GM23338 (cell line): Measurements from ENCODE around the gene SLC26A6. TPM values are rescaled to one million over a fixed set of nuclear protein-coding genes. Genes with fewer than 3 reads are reported as not detected.

Experiments used
- ATAC-seq: fragments of 200-7000 bp; cut with Tn5 transposase; 3 replicates; pipeline ENCODE4 v1.9.1; 2020
- DNase-seq: peaks from one replicate; pipeline ENCODE4 v3.0.0-alpha.2; 2015; ENCODE audit warnings: low spot score
- H2AFZ ChIP-seq: fragments of 200-600 bp; sonication (generic); 2 replicates; pipeline ENCODE4 v1.8.0; 2016; ENCODE audit warnings: antibody characterized with exemption, mild to moderate bottlenecking, moderate library complexity
- H3F3A ChIP-seq: fragments of 200-600 bp; sonication (generic); replicated peaks from 2 replicates; pipeline ENCODE4 v1.8.0; 2017; ENCODE audit warnings: antibody characterized with exemption, mixed run types, low read depth
- H3K27ac ChIP-seq: fragments of 200-600 bp; sonication (generic); 2 replicates; pipeline ENCODE4 v1.6.1; 2016; ENCODE audit warnings: low read depth
- H3K27me3 ChIP-seq: fragments of 200-600 bp; sonication (generic); 2 replicates; pipeline ENCODE4 v1.8.0; 2016; ENCODE audit warnings: mild to moderate bottlenecking, mixed run types, moderate library complexity; ENCODE audit not compliant: insufficient read depth
- H3K36me3 ChIP-seq: fragments of 200-600 bp; sonication (generic); 2 replicates; pipeline ENCODE4 v1.8.0; 2016; ENCODE audit warnings: mild to moderate bottlenecking; ENCODE audit not compliant: insufficient read depth
- H3K4me1 ChIP-seq: fragments of 200-600 bp; sonication (generic); 2 replicates; pipeline ENCODE4 v1.8.0; 2016; ENCODE audit warnings: mild to moderate bottlenecking, moderate library complexity; ENCODE audit not compliant: insufficient read depth
- H3K4me2 ChIP-seq: fragments of 200-600 bp; sonication (generic); 2 replicates; pipeline ENCODE4 v1.7.1; 2017; ENCODE audit warnings: mixed run types
- H3K4me3 ChIP-seq: fragments of 200-600 bp; sonication (generic); 2 replicates; pipeline ENCODE4 v1.6.1; 2016; ENCODE audit warnings: mixed run types
- H3K79me2 ChIP-seq: fragments of 200-600 bp; sonication (generic); replicated peaks from 2 replicates; pipeline ENCODE4 v1.8.0; 2017; ENCODE audit warnings: mild to moderate bottlenecking; ENCODE audit not compliant: insufficient read depth
- H3K9me2 ChIP-seq: fragments of 200-600 bp; sonication (generic); 2 replicates; pipeline ENCODE4 v1.8.0; 2017; ENCODE audit not compliant: insufficient read depth
- H4K20me1 ChIP-seq: fragments of 200-600 bp; sonication (generic); replicated peaks from 2 replicates; pipeline ENCODE4 v1.8.0; 2017; ENCODE audit warnings: mild to moderate bottlenecking; ENCODE audit not compliant: insufficient read depth
- H3K27ac Mint-ChIP-seq: 2 replicates; pipeline ENCODE4 v1.8.0; 2020; ENCODE audit warnings: inconsistent platforms, mild to moderate bottlenecking, moderate library complexity, mixed read lengths
- H3K27me3 Mint-ChIP-seq: 3 replicates; pipeline ENCODE4 v1.8.0; 2022; ENCODE audit warnings: low read depth, mild to moderate bottlenecking, moderate library complexity, mixed read lengths, inconsistent platforms; ENCODE audit not compliant: insufficient read depth, poor library complexity
- H3K36me3 Mint-ChIP-seq: 3 replicates; pipeline ENCODE4 v1.8.0; 2021; ENCODE audit warnings: low read depth, mild to moderate bottlenecking, inconsistent platforms, moderate library complexity, mixed read lengths
- H3K4me1 Mint-ChIP-seq: 3 replicates; pipeline ENCODE4 v1.8.0; 2020; ENCODE audit warnings: mild to moderate bottlenecking, inconsistent platforms, mixed read lengths
- H3K4me3 Mint-ChIP-seq: 3 replicates; pipeline ENCODE4 v1.8.0; 2021; ENCODE audit warnings: moderate library complexity, mild to moderate bottlenecking, inconsistent platforms, mixed read lengths
- H3K9me3 Mint-ChIP-seq: 3 replicates; pipeline ENCODE4 v1.8.0; 2020; ENCODE audit warnings: moderate library complexity, mild to moderate bottlenecking, inconsistent platforms, mixed read lengths
- EZH2phosphoT487 ChIP-seq: fragments of 200-600 bp; sonication (generic); IDR thresholded peaks from one replicate; pipeline ENCODE4 v1.8.1; 2018; ENCODE audit warnings: antibody characterized with exemption; ENCODE audit not compliant: unreplicated experiment
- JUNB ChIP-seq: IDR thresholded peaks from one replicate; pipeline ENCODE4 v1.6.1; 2016; ENCODE audit warnings: antibody characterized with exemption; ENCODE audit not compliant: unreplicated experiment
- POLR2AphosphoS5 ChIP-seq: IDR thresholded peaks from 2 replicates; pipeline ENCODE4 v1.6.1; 2016; ENCODE audit warnings: antibody characterized with exemption, low read depth
- ZNF114 ChIP-seq: fragments of 250-450 bp; sonication (Bioruptor Pico); IDR thresholded peaks from 2 replicates; pipeline ENCODE4 v1.5.0; 2020; ENCODE audit warnings: mild to moderate bottlenecking, moderate library complexity
- ZNF331 ChIP-seq: fragments of 250-450 bp; sonication (Bioruptor Pico); IDR thresholded peaks from 2 replicates; pipeline ENCODE4 v1.5.0; 2020; ENCODE audit warnings: low read depth, mild to moderate bottlenecking, moderate library complexity
- polyA plus RNA-seq: library from polyadenylated mRNA; unstranded; fragments of >200 nt; fragmentation: Nextera tagmentation; extraction: Ambion mirVana; gene quantifications from 2 replicates; pipeline ENCODE4 v1.2.1, GENCODE V29; 2016
- total RNA-seq: library from RNA; depleted of rRNA; stranded (reverse); fragments of >200 nt; shearing (Covaris generic); gene quantifications from 2 replicates; pipeline ENCODE4 v1.2.3, GENCODE V29; 2014
- TF ChIP-seq, protein P1 (sequence below): IDR thresholded peaks from 2 replicates; pipeline ENCODE4 v1.6.1; 2016; ENCODE audit warnings: antibody characterized with exemption
- TF ChIP-seq, protein P2 (sequence below): IDR thresholded peaks from one replicate; pipeline ENCODE4 v1.6.1; 2018; ENCODE audit warnings: antibody characterized with exemption; ENCODE audit not compliant: unreplicated experiment
- TF ChIP-seq, protein P3 (sequence below), 2 experiments: fragments of 200-600 bp in 1 of 2; sonication (generic) in 1 of 2; conservative IDR thresholded peaks; 2 replicates each; pipeline versions ENCODE4 v1.5.1 to v1.6.1; 2016 to 2017; ENCODE audit warnings: antibody characterized with exemption in 2 of 2, low read depth in 2 of 2, mild to moderate bottlenecking in 2 of 2, moderate library complexity in 1 of 2
- TF ChIP-seq, protein P4 (sequence below): fragments of 250-450 bp; sonication (Bioruptor Pico); IDR thresholded peaks from 2 replicates; pipeline ENCODE4 v1.5.0; 2020; ENCODE audit warnings: mild to moderate bottlenecking, moderate library complexity

The SLC26A6 gene
- total and polyA plus RNA-seq, 2 experiments from 2014 or later: 34.3 to 96.4 TPM

DNA sequence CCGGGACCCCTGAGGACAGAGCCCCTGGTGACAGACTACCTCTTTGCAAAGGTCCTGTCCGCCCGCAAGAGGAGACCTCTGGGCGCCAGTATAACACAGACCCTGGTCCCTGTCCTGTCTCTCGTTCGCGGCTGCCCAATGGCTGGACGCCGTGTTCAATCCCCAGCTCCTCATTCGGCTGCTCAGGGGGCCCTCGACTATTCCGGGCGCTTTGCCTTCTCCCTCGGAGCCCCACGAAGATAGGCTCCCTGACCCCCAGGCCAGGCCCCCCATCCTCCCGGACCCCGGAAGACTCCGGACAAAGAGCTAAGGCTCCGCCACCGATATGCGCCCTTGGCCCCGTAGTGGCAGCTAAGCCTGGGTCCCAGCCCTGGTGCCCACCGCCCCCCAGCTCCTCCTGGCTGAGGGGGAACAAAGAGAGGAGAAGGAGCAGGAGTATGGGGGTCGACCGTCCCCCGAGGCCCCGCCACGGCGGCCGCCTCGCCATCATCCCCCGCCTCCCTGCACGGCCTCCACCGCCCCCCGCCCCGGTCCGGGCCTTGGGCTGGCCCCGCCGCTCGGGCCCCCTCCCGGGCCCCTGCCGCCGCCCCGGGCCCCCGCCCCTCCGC lies 27.0 kb upstream of the SLC26A6 start (continued):
- TF ChIP-seq, protein P1, sequence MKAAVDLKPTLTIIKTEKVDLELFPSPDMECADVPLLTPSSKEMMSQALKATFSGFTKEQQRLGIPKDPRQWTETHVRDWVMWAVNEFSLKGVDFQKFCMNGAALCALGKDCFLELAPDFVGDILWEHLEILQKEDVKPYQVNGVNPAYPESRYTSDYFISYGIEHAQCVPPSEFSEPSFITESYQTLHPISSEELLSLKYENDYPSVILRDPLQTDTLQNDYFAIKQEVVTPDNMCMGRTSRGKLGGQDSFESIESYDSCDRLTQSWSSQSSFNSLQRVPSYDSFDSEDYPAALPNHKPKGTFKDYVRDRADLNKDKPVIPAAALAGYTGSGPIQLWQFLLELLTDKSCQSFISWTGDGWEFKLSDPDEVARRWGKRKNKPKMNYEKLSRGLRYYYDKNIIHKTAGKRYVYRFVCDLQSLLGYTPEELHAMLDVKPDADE: no peak

DNA sequence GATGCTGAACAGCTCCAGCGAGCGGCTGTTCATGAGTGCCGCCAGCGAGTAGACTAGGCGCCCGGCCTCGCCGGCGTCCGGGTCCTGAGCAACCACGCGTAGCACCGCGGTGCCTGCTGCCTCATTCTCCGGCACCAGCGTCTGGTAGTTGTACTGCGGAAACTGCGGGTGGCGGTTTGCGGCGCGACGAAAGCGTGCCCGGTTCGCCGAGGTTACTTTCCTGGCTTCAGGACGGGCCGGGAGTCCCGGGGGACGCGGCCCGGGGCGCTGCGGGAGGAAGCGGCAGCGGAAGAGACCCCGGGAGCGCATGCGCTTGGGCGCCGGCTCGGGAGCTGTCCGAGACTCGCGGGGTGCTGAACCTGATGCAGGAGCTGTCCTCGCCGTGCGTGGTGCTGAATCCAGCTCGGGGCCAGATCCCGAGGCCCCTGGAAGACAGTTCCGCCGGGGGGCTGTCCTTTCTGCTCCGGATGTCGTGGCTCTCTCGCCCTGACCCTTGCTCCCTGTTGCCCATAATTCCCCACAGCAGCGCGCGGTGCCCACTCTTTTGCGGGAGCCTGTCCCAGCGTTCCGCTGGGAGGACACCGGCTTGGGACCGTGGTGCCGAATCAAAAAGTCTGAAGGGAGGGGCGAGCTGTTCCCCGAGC lies 26.4 kb upstream of the SLC26A6 start:
- peak; percentile 2 for ATAC-seq
- H3K4me2 ChIP-seq: peak overlapping the region; percentile 95
- peaks cover 43% of the 10 kb centered on the region for H3K36me3 Mint-ChIP-seq
- no peak for TF ChIP-seq ZNF331 (CRISPR knock-in tag)
- TF ChIP-seq, protein P1: peak; percentile 52
- peak; percentile 47; the same call in 1 of the 2 replicates for TF ChIP-seq POLR2AphosphoS5
- TF ChIP-seq, protein P2, sequence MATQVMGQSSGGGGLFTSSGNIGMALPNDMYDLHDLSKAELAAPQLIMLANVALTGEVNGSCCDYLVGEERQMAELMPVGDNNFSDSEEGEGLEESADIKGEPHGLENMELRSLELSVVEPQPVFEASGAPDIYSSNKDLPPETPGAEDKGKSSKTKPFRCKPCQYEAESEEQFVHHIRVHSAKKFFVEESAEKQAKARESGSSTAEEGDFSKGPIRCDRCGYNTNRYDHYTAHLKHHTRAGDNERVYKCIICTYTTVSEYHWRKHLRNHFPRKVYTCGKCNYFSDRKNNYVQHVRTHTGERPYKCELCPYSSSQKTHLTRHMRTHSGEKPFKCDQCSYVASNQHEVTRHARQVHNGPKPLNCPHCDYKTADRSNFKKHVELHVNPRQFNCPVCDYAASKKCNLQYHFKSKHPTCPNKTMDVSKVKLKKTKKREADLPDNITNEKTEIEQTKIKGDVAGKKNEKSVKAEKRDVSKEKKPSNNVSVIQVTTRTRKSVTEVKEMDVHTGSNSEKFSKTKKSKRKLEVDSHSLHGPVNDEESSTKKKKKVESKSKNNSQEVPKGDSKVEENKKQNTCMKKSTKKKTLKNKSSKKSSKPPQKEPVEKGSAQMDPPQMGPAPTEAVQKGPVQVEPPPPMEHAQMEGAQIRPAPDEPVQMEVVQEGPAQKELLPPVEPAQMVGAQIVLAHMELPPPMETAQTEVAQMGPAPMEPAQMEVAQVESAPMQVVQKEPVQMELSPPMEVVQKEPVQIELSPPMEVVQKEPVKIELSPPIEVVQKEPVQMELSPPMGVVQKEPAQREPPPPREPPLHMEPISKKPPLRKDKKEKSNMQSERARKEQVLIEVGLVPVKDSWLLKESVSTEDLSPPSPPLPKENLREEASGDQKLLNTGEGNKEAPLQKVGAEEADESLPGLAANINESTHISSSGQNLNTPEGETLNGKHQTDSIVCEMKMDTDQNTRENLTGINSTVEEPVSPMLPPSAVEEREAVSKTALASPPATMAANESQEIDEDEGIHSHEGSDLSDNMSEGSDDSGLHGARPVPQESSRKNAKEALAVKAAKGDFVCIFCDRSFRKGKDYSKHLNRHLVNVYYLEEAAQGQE: peak; percentile 100
- TF ChIP-seq EZH2phosphoT487: no peak
- TF ChIP-seq ZNF114 (CRISPR knock-in tag): peak; percentile 92; the same call in 1 of the 2 replicates
- TF ChIP-seq JUNB: no peak
- TF ChIP-seq, protein P3, sequence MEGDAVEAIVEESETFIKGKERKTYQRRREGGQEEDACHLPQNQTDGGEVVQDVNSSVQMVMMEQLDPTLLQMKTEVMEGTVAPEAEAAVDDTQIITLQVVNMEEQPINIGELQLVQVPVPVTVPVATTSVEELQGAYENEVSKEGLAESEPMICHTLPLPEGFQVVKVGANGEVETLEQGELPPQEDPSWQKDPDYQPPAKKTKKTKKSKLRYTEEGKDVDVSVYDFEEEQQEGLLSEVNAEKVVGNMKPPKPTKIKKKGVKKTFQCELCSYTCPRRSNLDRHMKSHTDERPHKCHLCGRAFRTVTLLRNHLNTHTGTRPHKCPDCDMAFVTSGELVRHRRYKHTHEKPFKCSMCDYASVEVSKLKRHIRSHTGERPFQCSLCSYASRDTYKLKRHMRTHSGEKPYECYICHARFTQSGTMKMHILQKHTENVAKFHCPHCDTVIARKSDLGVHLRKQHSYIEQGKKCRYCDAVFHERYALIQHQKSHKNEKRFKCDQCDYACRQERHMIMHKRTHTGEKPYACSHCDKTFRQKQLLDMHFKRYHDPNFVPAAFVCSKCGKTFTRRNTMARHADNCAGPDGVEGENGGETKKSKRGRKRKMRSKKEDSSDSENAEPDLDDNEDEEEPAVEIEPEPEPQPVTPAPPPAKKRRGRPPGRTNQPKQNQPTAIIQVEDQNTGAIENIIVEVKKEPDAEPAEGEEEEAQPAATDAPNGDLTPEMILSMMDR (conservative IDR thresholded peaks at IDR 0.05; ENCODE audit: low read depth in 2 of 2): no peak
- TF ChIP-seq, protein P4, sequence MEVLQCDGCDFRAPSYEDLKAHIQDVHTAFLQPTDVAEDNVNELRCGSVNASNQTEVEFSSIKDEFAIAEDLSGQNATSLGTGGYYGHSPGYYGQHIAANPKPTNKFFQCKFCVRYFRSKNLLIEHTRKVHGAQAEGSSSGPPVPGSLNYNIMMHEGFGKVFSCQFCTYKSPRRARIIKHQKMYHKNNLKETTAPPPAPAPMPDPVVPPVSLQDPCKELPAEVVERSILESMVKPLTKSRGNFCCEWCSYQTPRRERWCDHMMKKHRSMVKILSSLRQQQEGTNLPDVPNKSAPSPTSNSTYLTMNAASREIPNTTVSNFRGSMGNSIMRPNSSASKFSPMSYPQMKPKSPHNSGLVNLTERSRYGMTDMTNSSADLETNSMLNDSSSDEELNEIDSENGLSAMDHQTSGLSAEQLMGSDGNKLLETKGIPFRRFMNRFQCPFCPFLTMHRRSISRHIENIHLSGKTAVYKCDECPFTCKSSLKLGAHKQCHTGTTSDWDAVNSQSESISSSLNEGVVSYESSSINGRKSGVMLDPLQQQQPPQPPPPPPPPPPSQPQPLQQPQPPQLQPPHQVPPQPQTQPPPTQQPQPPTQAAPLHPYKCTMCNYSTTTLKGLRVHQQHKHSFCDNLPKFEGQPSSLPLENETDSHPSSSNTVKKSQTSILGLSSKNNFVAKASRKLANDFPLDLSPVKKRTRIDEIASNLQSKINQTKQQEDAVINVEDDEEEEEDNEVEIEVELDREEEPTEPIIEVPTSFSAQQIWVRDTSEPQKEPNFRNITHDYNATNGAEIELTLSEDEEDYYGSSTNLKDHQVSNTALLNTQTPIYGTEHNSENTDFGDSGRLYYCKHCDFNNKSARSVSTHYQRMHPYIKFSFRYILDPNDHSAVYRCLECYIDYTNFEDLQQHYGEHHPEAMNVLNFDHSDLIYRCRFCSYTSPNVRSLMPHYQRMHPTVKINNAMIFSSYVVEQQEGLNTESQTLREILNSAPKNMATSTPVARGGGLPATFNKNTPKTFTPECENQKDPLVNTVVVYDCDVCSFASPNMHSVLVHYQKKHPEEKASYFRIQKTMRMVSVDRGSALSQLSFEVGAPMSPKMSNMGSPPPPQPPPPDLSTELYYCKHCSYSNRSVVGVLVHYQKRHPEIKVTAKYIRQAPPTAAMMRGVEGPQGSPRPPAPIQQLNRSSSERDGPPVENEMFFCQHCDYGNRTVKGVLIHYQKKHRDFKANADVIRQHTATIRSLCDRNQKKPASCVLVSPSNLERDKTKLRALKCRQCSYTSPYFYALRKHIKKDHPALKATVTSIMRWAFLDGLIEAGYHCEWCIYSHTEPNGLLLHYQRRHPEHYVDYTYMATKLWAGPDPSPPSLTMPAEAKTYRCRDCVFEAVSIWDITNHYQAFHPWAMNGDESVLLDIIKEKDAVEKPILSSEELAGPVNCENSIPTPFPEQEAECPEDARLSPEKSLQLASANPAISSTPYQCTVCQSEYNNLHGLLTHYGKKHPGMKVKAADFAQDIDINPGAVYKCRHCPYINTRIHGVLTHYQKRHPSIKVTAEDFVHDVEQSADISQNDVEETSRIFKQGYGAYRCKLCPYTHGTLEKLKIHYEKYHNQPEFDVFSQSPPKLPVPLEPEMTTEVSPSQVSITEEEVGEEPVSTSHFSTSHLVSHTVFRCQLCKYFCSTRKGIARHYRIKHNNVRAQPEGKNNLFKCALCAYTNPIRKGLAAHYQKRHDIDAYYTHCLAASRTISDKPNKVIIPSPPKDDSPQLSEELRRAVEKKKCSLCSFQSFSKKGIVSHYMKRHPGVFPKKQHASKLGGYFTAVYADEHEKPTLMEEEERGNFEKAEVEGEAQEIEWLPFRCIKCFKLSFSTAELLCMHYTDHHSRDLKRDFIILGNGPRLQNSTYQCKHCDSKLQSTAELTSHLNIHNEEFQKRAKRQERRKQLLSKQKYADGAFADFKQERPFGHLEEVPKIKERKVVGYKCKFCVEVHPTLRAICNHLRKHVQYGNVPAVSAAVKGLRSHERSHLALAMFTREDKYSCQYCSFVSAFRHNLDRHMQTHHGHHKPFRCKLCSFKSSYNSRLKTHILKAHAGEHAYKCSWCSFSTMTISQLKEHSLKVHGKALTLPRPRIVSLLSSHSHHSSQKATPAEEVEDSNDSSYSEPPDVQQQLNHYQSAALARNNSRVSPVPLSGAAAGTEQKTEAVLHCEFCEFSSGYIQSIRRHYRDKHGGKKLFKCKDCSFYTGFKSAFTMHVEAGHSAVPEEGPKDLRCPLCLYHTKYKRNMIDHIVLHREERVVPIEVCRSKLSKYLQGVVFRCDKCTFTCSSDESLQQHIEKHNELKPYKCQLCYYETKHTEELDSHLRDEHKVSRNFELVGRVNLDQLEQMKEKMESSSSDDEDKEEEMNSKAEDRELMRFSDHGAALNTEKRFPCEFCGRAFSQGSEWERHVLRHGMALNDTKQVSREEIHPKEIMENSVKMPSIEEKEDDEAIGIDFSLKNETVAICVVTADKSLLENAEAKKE: no peak

More for the DNA sequence above, 26.4 kb upstream of the SLC26A6 start:
- Histone ChIP-seq H3F3A (peaks cover 42% of the 10 kb centered on the region), H3K4me3 (peak overlapping the region; percentile 73), H3K79me2 (no peaks in the 10 kb centered on the region), H3K9me2 (no peaks in the 10 kb centered on the region), H3K4me1 (no peaks in the 10 kb centered on the region; the same call in 1 of the 2 replicates), H4K20me1 (peaks cover 9% of the 10 kb centered on the region), H2AFZ (0 out of 2 replicates have a peak overlapping the region, but pooled peaks have one; percentile 18), H3K27ac (no peak overlapping the region), H3K36me3 (no peaks in the 10 kb centered on the region), H3K27me3 (no peaks in the 10 kb centered on the region)
- Mint-ChIP-seq H3K27me3 (peaks cover 34% of the 10 kb centered on the region), H3K4me1 (peaks cover 19% of the 10 kb centered on the region), H3K9me3 (peaks cover 4% of the 10 kb centered on the region; the same call in 2 of the 3 replicates), H3K4me3 (peak overlapping the region; percentile 78), H3K27ac (no peak overlapping the region)
- peak; percentile 81 for DNase-seq
